NCI-H524 (cell line): ENCODE data around the gene ITSN1.

Source experiments
- DNase-seq, 2 experiments: peaks; one replicate each; lab custom pipeline; 2025; lab: John Stamatoyannopoulos, UW

The ITSN1 gene

GRCh38 chr21:33813832-33814365 lies 171.6 kb downstream of the ITSN1 start:
- no peak for DNase-seq

- DNase-seq, result no peak
Observed at GRCh38 chr21:33815143-33815707, 172.9 kb downstream of the ITSN1 start.

GRCh38 chr21:33816174-33816573 lies 173.9 kb downstream of the ITSN1 start:
- DNase-seq, result no peak

- DNase-seq, result no peak
Observed at GRCh38 chr21:33817138-33817537, 174.8 kb downstream of the ITSN1 start.

GRCh38 chr21:33817663-33818451 lies 175.6 kb downstream of the ITSN1 start:
- no peak for DNase-seq

GRCh38 chr21:33820230-33820770 lies 178.0 kb downstream of the ITSN1 start:
- DNase-seq, result no peak

- DNase-seq, result no peak
Observed at GRCh38 chr21:33820798-33821197, 178.5 kb downstream of the ITSN1 start.

GRCh38 chr21:33821503-33822322 lies 179.4 kb downstream of the ITSN1 start:
- DNase-seq, result no peak

- no peak for DNase-seq
Observed at GRCh38 chr21:33824156-33824941, 182.0 kb downstream of the ITSN1 start.

- no peak for DNase-seq
Observed at GRCh38 chr21:33825419-33825818, 183.1 kb downstream of the ITSN1 start.

- no peak for DNase-seq
Observed at GRCh38 chr21:33825915-33826314, 183.6 kb downstream of the ITSN1 start.

- DNase-seq, result no peak
Observed at GRCh38 chr21:33828083-33828482, 185.8 kb downstream of the ITSN1 start.

GRCh38 chr21:33828577-33828976 lies 186.3 kb downstream of the ITSN1 start:
- no peak for DNase-seq

GRCh38 chr21:33829844-33830243 lies 187.5 kb downstream of the ITSN1 start:
- no peak for DNase-seq

- no peak for DNase-seq
Observed at GRCh38 chr21:33831962-33832659, 189.8 kb downstream of the ITSN1 start.

- DNase-seq, result no peak
Observed at GRCh38 chr21:33834801-33835500, 192.7 kb downstream of the ITSN1 start.

GRCh38 chr21:33835920-33836319 lies 193.6 kb downstream of the ITSN1 start:
- no peak for DNase-seq

GRCh38 chr21:33836408-33836807 lies 194.1 kb downstream of the ITSN1 start:
- no peak for DNase-seq

- no peak for DNase-seq
Observed at GRCh38 chr21:33839167-33839716, 196.9 kb downstream of the ITSN1 start.

- no peak for DNase-seq
Observed at GRCh38 chr21:33839806-33840205, 197.5 kb downstream of the ITSN1 start.
